GM20000 (cell line): ENCODE measurements around the gene CHRNG.

Experiments used
- DNase-seq: peaks from one replicate; pipeline ENCODE4 v3.0.0; 2012; ENCODE audit warnings: low spot score
- CTCF ChIP-seq: IDR thresholded peaks from 2 replicates; pipeline ENCODE4 v1.5.1; 2012; ENCODE audit warnings: mild to moderate bottlenecking, control low read depth; ENCODE audit errors: extremely low read depth, missing control alignments

The CHRNG gene

GRCh38 chr2:232523682-232524597 lies 15.6 kb upstream of the CHRNG start:
- no peak for TF ChIP-seq CTCF
- DNase-seq, result peak; percentile 71

GRCh38 chr2:232524771-232525170 lies 14.7 kb upstream of the CHRNG start:
- DNase-seq, result peak; percentile 43
- TF ChIP-seq CTCF, result no peak

- TF ChIP-seq CTCF, result no peak
- no peak for DNase-seq
Observed at GRCh38 chr2:232525199-232525598, 14.3 kb upstream of the CHRNG start.

GRCh38 chr2:232525791-232526371 lies 13.6 kb upstream of the CHRNG start, which contains the start of gene CHRND:
Gene CHRND, plus strand, starts transcription at chr2:232526160. Its CDS starts 56 bp downstream, at chr2:232526216.
- TF ChIP-seq CTCF, result no peak
- no peak for DNase-seq

- DNase-seq, result no peak
- no peak for TF ChIP-seq CTCF
Observed at GRCh38 chr2:232526372-232526941, 13.0 kb upstream of the CHRNG start.

- no peak for DNase-seq
- TF ChIP-seq CTCF, result no peak
Observed at GRCh38 chr2:232527905-232528470, 11.5 kb upstream of the CHRNG start.
